Omental fat pad (tissue), 4 donors: ENCODE results near the gene LMLN. TPM values are rescaled to one million over a fixed set of nuclear protein-coding genes. Genes with fewer than 3 reads are reported as not detected.
A peak's percentile ranks its signal among the peaks of the same experiment; 100 is the strongest.
"Not testable (repeated sequence)": the region's sequence is repeated elsewhere in the genome, so short reads cannot be mapped to it uniquely, and the experiment has no call there.

Experiments used
- ATAC-seq: fragments of 150-250 bp; one replicate; pipeline ENCODE4 v1.9.1; 2016; ENCODE audit warnings: mild to moderate bottlenecking, moderate library complexity; ENCODE audit not compliant: low FRiP score
- DNase-seq: peaks from one replicate; pipeline ENCODE4 v3.0.0-alpha.2; 2019; ENCODE audit warnings: low spot score
- total RNA-seq, 4 donors: library from RNA; depleted of rRNA; stranded (reverse); fragments of >200 nt; gene quantifications; one replicate each; pipeline ENCODE4 v1.1.0, GENCODE V29; 2016
- TF ChIP-seq, protein P1 (sequence below), 3 donors: fragments of 450-650 bp; IDR thresholded peaks; one replicate each; pipeline ENCODE4 v1.5.1; 2016 to 2017; ENCODE audit warnings: antibody characterized with exemption in 3 of 3, mild to moderate bottlenecking in 3 of 3, moderate library complexity in 2 of 3

The LMLN gene, protein sequence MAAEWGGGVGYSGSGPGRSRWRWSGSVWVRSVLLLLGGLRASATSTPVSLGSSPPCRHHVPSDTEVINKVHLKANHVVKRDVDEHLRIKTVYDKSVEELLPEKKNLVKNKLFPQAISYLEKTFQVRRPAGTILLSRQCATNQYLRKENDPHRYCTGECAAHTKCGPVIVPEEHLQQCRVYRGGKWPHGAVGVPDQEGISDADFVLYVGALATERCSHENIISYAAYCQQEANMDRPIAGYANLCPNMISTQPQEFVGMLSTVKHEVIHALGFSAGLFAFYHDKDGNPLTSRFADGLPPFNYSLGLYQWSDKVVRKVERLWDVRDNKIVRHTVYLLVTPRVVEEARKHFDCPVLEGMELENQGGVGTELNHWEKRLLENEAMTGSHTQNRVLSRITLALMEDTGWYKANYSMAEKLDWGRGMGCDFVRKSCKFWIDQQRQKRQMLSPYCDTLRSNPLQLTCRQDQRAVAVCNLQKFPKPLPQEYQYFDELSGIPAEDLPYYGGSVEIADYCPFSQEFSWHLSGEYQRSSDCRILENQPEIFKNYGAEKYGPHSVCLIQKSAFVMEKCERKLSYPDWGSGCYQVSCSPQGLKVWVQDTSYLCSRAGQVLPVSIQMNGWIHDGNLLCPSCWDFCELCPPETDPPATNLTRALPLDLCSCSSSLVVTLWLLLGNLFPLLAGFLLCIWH
- 1 to 10 TPM; 2.5 to 5.5 (median 3.5) TPM for total RNA-seq

DNA sequence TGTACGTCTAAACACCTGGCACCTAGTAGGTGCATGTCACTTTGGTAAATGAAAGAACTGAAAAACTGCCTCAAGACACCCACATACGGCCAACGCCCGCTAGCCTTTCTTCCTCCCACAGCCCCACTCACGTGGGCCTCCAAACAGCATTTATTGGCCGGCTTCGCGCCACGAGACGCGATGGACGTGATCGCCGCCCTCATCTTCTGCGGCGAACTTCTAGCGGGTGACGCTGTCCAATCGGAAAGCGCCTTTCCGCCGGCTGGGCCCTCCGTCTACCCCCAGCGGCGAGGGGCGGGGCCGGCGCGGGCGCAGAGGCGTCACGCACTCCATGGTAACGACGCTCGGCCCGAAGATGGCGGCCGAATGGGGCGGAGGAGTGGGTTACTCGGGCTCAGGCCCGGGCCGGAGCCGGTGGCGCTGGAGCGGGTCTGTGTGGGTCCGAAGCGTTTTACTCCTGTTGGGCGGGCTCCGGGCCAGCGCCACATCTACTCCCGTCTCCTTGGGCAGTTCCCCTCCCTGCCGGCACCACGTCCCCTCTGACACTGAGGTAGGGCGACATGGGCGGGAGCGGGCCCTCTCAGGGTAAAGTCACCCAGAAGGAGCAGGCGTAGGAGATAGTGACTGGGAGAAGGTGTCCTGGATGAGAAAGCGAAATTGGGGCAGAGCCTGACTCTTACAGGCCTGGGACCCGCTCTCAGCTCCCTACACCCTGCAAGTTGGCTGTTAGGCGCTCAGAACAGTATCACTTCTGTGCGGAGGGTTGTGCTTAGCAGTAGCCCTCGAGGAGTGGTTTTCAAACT is at the start of gene LMLN:
LMLN (plus strand) TSS at position 327 of the 803 bp plus-strand sequence; CDS start at position 356, 29 bp downstream.
- TF ChIP-seq, protein P1, sequence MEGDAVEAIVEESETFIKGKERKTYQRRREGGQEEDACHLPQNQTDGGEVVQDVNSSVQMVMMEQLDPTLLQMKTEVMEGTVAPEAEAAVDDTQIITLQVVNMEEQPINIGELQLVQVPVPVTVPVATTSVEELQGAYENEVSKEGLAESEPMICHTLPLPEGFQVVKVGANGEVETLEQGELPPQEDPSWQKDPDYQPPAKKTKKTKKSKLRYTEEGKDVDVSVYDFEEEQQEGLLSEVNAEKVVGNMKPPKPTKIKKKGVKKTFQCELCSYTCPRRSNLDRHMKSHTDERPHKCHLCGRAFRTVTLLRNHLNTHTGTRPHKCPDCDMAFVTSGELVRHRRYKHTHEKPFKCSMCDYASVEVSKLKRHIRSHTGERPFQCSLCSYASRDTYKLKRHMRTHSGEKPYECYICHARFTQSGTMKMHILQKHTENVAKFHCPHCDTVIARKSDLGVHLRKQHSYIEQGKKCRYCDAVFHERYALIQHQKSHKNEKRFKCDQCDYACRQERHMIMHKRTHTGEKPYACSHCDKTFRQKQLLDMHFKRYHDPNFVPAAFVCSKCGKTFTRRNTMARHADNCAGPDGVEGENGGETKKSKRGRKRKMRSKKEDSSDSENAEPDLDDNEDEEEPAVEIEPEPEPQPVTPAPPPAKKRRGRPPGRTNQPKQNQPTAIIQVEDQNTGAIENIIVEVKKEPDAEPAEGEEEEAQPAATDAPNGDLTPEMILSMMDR (IDR thresholded peaks at IDR 0.05), result no peak
- ATAC-seq (peak; percentile 98), DNase-seq (peak; percentile 75)

DNA sequence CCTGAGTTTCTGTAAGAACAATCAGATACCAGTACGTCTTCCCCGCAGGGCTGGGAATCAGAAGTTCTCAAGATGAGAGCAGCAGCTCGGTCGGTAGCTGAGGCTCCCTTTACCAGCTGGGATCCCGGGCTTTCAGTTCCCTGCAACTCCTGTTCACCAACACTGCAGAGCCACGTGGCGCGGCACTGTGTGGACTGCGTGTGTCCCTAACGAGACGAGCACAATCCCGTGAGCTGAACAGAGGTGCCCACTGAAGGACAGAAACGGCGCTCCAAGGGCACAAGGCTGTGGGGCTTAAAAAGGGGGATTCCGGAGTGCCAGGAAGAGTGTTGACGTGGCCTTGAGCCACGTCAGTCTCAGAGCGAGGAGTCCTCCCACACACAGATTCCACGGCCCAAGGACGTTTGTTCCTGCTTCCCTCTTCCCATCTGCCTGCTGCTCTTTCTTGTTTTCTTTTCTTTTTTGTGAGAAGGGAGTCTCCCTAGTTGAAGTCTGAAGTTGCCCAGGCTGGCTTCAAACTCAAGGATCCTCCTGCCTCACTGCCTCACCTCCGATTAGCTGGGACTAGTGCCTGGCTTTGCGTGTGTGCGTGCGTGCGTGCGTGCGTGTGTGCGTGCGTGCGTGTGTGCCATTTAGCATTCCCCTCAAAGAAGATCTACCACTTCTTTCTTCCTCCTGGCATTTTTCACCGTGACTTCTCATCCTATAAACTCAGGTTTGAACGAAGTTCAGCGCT is 47.1 kb upstream of the LMLN start:
- TF ChIP-seq, protein P1 (IDR thresholded peaks at IDR 0.05), result no peak
- no peak for DNase-seq
- ATAC-seq, result no peak

DNA sequence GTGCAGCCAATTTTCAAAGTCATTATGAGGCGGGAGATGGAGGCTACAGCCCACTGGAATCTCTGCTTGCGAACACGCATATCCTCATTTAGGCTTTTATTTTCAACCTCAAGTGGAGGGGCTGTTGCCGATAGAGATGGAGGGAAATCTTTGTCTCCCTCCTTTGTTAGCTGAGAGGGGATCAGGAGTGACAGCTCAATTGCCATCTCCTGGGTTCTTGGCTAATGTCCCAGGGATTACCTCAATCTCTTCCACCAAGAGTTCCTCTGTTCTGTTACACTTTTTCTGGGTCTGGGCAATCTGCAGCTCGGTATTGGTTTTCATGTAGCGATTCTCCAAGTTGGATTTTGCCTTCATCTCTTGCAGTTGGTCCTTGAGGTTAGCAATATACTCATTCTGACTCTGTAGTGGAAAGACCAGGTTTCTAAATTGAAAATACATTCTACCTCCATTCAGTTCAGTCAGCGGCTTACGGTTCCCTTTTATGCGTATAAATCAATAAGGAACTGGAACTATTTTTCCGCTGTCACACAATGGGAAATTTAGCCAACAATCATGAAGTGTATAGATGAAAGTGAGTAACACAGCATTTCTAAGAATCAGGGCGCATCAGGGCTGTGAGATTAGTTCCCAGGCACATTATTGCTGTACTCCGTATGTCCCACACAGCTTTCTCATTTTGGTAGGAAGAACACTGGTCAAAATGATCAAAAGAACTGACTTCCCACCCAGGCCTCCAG is 46.2 kb upstream of the LMLN start:
- TF ChIP-seq, protein P1 (IDR thresholded peaks at IDR 0.05), result no peak
- no peak for ATAC-seq
- no peak for DNase-seq

DNA sequence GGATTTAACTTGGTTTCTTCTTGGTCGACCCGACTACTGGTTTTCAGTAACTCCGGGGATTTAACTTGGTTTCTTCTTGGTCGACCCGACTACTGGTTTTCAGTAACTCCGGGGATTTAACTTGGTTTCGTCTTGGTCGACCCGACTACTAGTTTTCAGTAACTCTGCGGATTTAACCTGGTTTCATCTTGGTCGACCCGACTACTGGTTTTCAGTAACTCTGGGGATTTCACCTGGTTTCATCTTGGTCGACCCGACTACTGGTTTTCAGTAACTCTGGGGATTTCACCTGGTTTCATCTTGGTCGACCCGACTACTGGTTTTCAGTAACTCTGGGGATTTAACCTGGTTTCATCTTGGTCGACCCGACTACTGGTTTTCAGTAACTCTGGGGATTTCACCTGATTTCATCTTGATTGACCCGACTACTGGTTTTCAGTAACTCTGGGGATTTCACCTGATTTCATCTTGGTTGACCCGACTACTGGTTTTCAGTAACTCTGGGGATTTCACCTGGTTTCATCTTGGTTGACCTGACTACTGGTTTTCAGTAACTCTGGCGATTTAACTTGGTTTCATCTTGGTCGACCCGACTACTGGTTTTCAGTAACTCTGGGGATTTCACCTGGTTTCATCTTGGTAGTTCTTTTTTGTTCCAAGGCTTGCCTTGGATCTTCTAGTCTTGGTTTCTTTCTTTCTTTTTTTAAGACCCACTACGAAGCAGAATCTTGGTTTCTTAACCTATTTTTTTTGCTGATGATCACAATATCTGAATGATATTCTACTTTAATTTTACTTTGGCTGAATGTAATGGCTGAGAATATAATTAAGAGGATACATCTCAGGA is 38.4 kb upstream of the LMLN start:
- ATAC-seq, DNase-seq: not testable (repeated sequence)

DNA sequence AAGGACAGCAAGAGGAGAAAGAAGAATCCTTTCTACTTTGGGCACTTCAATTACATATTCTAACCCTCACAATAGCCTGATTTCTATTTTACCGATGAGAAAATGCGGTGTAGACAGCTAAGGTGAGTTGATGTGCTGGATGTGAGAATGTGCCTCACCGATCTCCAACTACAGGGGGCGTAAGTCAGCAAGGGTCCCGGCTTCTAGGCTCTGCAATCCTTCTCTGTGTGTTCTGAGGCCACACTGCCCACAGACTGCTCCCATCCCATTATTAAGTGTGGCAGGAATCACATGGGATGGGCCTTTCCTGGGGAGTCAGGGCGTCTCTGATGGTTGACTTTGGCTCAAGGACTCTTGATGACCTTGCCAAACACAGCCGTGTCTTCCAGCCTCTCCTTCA is 33.6 kb upstream of the LMLN start:
- TF ChIP-seq, protein P1 (IDR thresholded peaks at IDR 0.05), result no peak
- no peak for ATAC-seq
- DNase-seq, result no peak

DNA sequence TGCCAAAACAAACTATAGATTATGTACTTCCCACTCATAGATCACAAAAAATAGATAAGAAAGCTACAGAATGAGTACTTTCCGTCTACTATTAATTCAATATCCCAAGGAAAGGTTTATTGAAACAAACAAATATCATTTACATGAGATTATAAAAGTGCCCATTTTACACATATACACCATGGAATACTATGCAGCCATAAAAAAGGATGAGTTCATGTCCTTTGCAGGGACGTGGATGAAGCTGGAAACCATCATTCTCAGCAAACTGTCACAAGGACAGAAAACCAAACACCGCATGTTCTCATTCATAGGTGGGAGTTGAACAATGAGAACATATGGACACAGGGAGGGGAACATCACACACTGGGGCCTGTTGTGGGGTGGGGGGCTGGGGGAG is 32.4 kb upstream of the LMLN start:
- ATAC-seq, DNase-seq: not testable (repeated sequence)
